Thymus (tissue), 14 donors: ENCODE data around the gene PRR4. TPM values are rescaled to one million over a fixed set of nuclear protein-coding genes. Genes with fewer than 3 reads are reported as not detected.
A peak's percentile ranks its signal among the peaks of the same experiment; 100 is the strongest.

ENCODE experiments used
- DNase-seq, 9 donors: peaks; one replicate each; pipeline ENCODE4 v3.0.0-alpha.2; 2013; ENCODE audit warnings: low spot score in 9 of 9, low read depth in 6 of 9, missing footprints in 1 of 9
- H3K27ac ChIP-seq, 2 donors: one replicate each; pipeline ENCODE4 v1.5.1; 2013; ENCODE audit warnings: control low read depth in 1 of 2, low read depth in 1 of 2, low read length in 1 of 2, mild to moderate bottlenecking in 1 of 2, moderate library complexity in 1 of 2
- H3K27me3 ChIP-seq, 2 donors: one replicate each; pipeline ENCODE4 v1.5.1; 2013; ENCODE audit warnings: low read length in 1 of 2; ENCODE audit not compliant: control insufficient read depth in 2 of 2, insufficient read depth in 1 of 2
- H3K36me3 ChIP-seq, 2 donors: one replicate each; pipeline ENCODE4 v1.5.1; 2013; ENCODE audit warnings: low read length in 1 of 2, mild to moderate bottlenecking in 1 of 2, moderate library complexity in 1 of 2; ENCODE audit not compliant: control insufficient read depth in 2 of 2, insufficient read depth in 2 of 2
- H3K4me1 ChIP-seq, 2 donors: one replicate each; pipeline ENCODE4 v1.5.1; 2013; ENCODE audit warnings: low read length in 2 of 2; ENCODE audit not compliant: control insufficient read depth in 2 of 2, insufficient read depth in 2 of 2
- H3K4me3 ChIP-seq, 2 donors: one replicate each; pipeline ENCODE4 v1.5.1; 2013; ENCODE audit warnings: low read length in 2 of 2, control low read depth in 1 of 2, mild to moderate bottlenecking in 1 of 2
- H3K9me3 ChIP-seq, 2 donors: one replicate each; pipeline ENCODE4 v1.5.1; 2013; ENCODE audit warnings: low read length in 1 of 2, mild to moderate bottlenecking in 1 of 2; ENCODE audit not compliant: control insufficient read depth in 2 of 2, insufficient read depth in 1 of 2
- WGBS: extraction: QIAGEN DNeasy Blood & Tissue Kit; methylation state at CpG from one replicate; pipeline ENCODE4 v1.1.7; 2013; 5-methylcytosine and 5-hydroxymethylcytosine counted together
- long read RNA-seq, 10 donors: transcript quantifications; one replicate each; lab custom pipeline, GENCODE V29; 2026
- polyA plus RNA-seq: library from polyadenylated mRNA; stranded (reverse); fragments of 200-250 nt; gene quantifications from one replicate; pipeline ENCODE4 v1.2.3, GENCODE V29; 2013
- total RNA-seq: library from RNA; stranded (reverse); fragments of 120-200 nt; gene quantifications from one replicate; pipeline ENCODE4 v1.2.4, GENCODE V29; 2013
- donor health status: healthy.

Gene PRR4
- total RNA-seq: 1.5 TPM
- 6.4 TPM for polyA plus RNA-seq
- long read RNA-seq, donor 1, partial matches to known transcripts: 0 of 1 reads
- long read RNA-seq, donor 1, other reads (novel, unspliced or antisense): 0 of 1 reads
- long read RNA-seq, donor 2: 0 reads
- long read RNA-seq, donor 3: 0 reads
- long read RNA-seq, donor 4: 0 reads
- long read RNA-seq, donor 5: 0 reads
- long read RNA-seq, donor 6, partial matches to known transcripts: 0 of 1 reads
- long read RNA-seq, donor 6, other reads (novel, unspliced or antisense): 0 of 1 reads
- long read RNA-seq, donor 7: 0 reads
- long read RNA-seq, donor 8: 0 reads
- long read RNA-seq, donor 9: 0 reads
- long read RNA-seq, donor 10: 0 reads

DNA sequence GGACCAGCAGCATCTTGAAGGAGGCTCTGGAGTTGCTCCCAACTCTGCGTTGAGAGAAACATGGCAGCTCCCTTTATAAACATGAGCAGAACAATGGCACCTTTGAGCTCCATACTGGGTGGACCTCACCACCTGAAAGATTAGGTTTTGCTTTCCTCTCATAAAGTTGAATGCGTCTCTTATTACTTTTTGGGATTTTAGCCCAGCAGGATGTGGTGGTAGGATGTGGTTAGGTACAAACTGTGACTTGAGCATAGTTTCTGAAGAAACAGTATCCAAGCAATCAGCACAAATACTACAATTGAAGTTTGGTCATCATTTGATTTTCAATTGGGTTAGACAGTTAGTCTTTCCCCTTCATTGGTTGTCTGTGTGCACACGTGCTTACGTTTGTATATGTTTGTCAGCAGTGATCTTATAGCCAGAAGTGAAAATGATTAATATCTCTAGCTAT, at the start of gene PRR4:
PRR4 (minus strand) TSS at position 51 of the 454 bp plus-strand sequence; CDS start at position 13, 38 bp downstream.
- H3K27me3 ChIP-seq: no peaks in the 10 kb centered on the region
- peaks cover 0 to 2% of the 10 kb centered on the region in 2 donors for H3K36me3 ChIP-seq
- no peak within 1 kb of the TSS for H3K4me3 ChIP-seq
- no peaks in the 10 kb centered on the region for H3K4me1 ChIP-seq
- H3K9me3 ChIP-seq: no peaks in the 10 kb centered on the region
- 73% methylated on average over 4 of the region's 4 CpGs for WGBS
- H3K27ac ChIP-seq: no peak within 1 kb of the TSS
- DNase-seq: peak in 1 of 9 donors; percentile 19

DNA sequence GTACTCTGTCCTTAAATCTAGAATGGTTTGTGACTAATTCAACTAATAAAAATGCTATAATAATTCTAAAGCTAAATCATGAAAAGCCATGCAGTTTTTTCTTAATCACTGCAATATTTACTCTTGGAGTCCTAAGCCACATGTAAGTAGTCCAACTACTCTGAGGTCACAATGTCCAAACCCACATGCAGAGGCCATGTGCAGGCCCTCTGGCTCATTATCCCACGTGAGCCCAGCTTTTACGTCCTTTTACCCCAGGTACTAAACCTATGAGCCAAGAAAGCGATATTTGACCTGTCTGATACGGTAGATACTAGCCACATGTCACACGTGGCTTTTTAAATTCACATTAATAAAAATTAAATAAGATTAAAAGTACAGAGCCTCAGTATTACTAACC, 47.6 kb upstream of the PRR4 start:
- H3K27ac ChIP-seq: no peak overlapping the region
- no peaks in the 10 kb centered on the region for H3K36me3 ChIP-seq
- H3K4me3 ChIP-seq: no peak overlapping the region
- peaks cover 0 to 7% of the 10 kb centered on the region in 2 donors for H3K9me3 ChIP-seq
- WGBS: 98% methylated on average over 5 of the region's 5 CpGs
- no peaks in the 10 kb centered on the region for H3K4me1 ChIP-seq
- DNase-seq: no peak
- H3K27me3 ChIP-seq: no peaks in the 10 kb centered on the region

DNA sequence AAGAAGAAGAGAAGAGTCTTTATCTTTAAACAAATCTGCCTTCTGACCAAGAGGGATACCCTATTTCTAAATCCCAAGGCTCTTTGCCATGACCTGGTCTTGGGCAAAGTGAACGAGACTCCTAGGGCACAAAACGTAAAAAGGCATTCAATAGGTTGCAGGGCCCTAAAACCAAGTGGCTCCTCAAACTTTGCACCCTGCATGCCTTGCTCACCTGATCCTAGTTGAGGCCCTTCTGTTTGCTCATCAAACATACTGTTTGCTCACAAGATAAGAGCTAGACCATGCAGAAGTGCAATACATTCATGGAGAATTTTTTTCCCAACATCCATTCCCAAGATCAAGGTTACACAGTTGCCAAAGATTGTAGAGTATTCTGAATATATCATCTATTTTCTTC, 42.7 kb upstream of the PRR4 start:
- Histone ChIP-seq H3K9me3 (no peaks in the 10 kb centered on the region), H3K27ac (no peak overlapping the region), H3K4me1 (no peaks in the 10 kb centered on the region), H3K27me3 (no peaks in the 10 kb centered on the region), H3K4me3 (no peak overlapping the region), H3K36me3 (no peaks in the 10 kb centered on the region)
- no peak for DNase-seq
- WGBS: 100% methylated on average over 2 of the region's 2 CpGs

GRCh38 chr12:10889226-10889625, 40.0 kb upstream of the PRR4 start:
- H3K4me1 ChIP-seq: no peaks in the 10 kb centered on the region
- H3K4me3 ChIP-seq: no peak overlapping the region
- H3K27ac ChIP-seq: no peak overlapping the region
- H3K9me3 ChIP-seq: no peaks in the 10 kb centered on the region
- no peak for DNase-seq
- H3K36me3 ChIP-seq: no peaks in the 10 kb centered on the region
- no peaks in the 10 kb centered on the region for H3K27me3 ChIP-seq

DNA sequence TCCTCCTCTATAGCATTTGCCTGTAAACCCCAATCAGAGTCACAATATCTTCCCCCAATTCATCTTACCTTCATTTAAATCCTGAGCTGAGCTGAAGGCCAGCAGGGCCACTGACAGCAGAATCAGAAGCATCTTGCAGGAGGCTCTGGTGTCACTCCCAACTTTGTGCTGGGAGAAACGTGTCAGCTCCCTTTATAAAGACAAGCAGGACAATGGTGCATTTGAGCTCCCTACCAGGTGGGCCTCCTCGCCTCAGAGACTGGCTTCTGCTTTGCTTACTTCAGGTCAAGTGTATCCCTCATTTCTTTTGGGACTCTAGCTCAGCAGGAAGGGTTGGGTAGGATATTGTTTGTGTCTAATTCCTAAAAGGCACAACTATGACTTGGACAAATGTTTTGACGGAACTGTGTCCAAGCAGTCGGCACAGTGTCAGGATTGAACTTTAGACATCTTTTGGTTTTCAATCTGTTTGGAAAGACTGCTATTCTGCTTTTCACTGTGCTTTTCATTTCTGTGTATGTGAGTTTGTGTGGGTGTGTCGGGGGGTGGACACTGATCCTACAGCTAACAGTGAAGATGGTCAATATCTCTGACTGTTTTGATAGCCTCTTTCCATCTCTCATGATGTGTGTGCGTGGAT, 34.9 kb upstream of the PRR4 start, which contains the start of gene PRH1:
PRH1 (minus strand) TSS at position 170 of the 640 bp plus-strand sequence; CDS start at position 132, 38 bp downstream.
- Histone ChIP-seq H3K4me3 (no peak within 1 kb of the TSS), H3K4me1 (no peaks in the 10 kb centered on the region), H3K36me3 (no peaks in the 10 kb centered on the region), H3K27ac (no peak within 1 kb of the TSS), H3K27me3 (no peaks in the 10 kb centered on the region), H3K9me3 (no peaks in the 10 kb centered on the region)
- no peak for DNase-seq
- WGBS: 95% methylated on average over 6 of the region's 6 CpGs

DNA sequence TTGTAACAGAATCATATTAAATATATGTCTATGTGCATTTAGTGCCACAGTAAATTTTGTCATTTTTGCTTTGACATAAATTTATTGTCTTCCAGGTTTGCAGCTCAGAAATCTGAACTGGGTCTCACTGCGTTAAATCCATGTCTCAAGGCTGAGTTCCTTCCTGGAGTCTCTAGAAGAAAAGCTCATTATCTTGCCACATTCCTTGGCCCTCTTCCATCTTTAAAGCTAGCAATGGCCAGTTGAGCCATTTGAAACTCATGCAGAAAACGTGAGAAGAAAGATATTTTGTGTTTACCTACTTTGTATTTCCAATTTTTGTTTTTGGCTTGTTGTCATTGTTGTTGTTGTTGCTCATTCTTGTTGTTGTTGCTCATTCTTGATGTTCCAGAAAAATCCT, 24.1 kb upstream of the PRR4 start:
- Histone ChIP-seq H3K4me3 (no peak overlapping the region), H3K27me3 (no peaks in the 10 kb centered on the region), H3K9me3 (no peaks in the 10 kb centered on the region), H3K36me3 (peaks cover 3% of the 10 kb centered on the region in 2 donors), H3K4me1 (no peaks in the 10 kb centered on the region), H3K27ac (no peak overlapping the region)
- DNase-seq: no peak
- 89% methylated on average over 2 of the region's 2 CpGs for WGBS

DNA sequence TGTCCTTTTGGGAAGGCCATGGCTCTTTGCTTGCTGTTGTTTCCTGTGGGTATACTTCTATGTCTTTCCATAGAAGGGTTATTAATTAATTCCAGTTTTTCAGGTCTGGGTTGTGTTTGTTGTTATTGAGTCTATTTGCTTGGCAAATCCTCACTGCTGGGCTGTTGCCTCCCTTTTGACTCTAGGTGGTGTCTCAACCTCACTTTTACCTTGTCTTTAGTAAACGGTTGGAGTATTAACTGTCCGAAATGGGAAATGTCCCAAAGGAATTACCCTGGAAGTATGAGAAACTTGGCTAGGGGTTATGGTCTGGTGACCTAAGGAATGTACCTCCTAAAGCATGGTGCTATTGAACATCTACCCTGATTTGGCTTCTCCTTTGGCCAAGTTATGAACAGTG, 18.1 kb upstream of the PRR4 start:
- 96% methylated on average over 2 of the region's 2 CpGs for WGBS
- H3K9me3 ChIP-seq: no peaks in the 10 kb centered on the region
- DNase-seq: no peak
- H3K4me1 ChIP-seq: no peaks in the 10 kb centered on the region
- H3K36me3 ChIP-seq: no peaks in the 10 kb centered on the region
- no peak overlapping the region for H3K4me3 ChIP-seq
- H3K27ac ChIP-seq: no peak overlapping the region
- no peaks in the 10 kb centered on the region for H3K27me3 ChIP-seq

DNA sequence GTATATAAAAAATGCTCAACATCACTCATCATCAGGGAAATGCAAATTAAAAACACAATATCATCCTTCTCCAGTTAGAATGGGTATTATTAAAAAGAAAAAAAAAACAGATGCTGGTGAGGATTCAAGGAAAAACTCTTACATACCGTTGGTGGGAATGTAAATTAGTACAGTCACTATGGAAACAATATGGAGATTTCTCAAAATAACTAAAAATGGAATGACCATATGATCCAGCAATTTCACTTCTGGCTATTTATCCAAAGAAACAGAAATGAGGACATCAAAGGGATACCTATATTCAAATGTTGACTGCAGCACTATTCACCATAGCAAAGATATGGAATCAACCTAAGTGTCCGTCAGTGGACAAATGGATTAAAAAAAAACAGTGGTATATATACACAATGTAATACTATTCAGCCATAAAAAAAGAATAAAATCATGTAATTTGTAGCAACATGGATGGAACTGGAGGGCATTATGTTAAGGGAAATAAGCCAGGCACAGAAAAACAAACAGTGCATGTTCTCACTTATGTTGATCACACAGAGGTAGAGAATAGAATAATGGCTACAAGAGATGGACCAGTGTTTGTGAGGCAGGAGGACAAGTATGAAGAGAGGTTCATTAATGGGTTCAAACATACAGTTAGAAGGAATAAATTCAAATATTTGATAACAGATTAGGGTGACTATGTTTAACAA, 14.4 kb upstream of the PRR4 start:
- 96% methylated on average over 2 of the region's 2 CpGs for WGBS
- H3K36me3 ChIP-seq: peaks cover 0 to 2% of the 10 kb centered on the region in 2 donors
- no peak overlapping the region for H3K27ac ChIP-seq
- H3K4me1 ChIP-seq: no peaks in the 10 kb centered on the region
- no peaks in the 10 kb centered on the region for H3K27me3 ChIP-seq
- H3K9me3 ChIP-seq: peaks cover 0 to 3% of the 10 kb centered on the region in 2 donors
- no peak overlapping the region for H3K4me3 ChIP-seq
- DNase-seq: no peak

- no peaks in the 10 kb centered on the region for H3K4me1 ChIP-seq
- WGBS: 99% methylated on average over 2 of the region's 2 CpGs
- no peaks in the 10 kb centered on the region for H3K27me3 ChIP-seq
- H3K4me3 ChIP-seq: no peak overlapping the region
- H3K27ac ChIP-seq: no peak overlapping the region
- peaks cover 0 to 3% of the 10 kb centered on the region in 2 donors for H3K36me3 ChIP-seq
- peaks cover 0 to 12% of the 10 kb centered on the region in 2 donors for H3K9me3 ChIP-seq
- no peak for DNase-seq
Observed at GRCh38 chr12:10861366-10861765, 12.1 kb upstream of the PRR4 start.
